ENCODE results near the gene CIC.

The CIC gene

DNA sequence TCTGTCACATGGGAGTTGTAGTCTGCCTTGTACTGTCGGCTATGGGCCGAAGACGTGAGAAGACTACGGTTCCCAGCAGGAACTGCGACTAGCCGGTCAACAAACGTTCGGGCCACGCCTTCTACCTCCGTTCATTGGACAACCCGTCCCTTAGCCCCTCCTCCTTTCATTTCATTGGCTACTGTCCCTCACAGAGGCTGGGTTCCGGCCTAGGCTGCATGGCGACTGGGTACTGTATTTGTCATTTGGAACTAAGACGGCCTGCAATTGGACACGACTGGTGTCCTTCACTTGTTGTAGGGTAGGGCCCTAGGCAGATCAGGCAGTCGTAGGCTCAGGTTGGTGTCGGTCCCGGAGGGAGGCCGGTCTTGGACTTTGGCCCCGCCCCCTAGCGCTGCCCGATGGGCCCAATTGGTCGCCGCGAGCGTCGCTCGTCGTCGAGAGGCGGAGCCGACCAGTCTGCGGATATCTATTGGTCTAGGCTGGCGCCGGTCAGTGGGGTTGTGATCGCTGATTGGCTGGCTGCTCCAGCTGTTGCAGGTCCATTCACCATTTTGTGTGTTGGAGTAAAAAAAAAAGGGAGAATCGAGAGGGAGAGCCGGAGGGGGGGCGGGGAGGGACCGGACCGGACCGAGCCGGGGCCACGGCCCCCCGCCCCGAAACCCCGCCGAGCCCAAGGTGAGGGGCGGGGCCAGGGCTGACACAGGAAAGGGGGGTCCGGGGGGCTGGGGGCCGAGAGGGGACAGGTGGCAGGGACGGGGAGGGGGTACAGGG is at the start of gene CIC:
TSS of gene CIC (plus strand) at position 549 of the 774 bp plus-strand sequence. CDS start 2,532 bp downstream, outside the sequence.
- peak; percentile 98 for DNase-seq (ENCODE audit: low read depth)

- DNase-seq (ENCODE audit: low read depth): peak; percentile 97
Measured at GRCh38 chr19:42219812-42220750, 49.0 kb upstream of the CIC start, which contains the start of gene ZNF526. Gene ZNF526, plus strand, starts transcription at chr19:42220312. Its CDS starts 4,092 bp downstream, at chr19:42224404.

DNA sequence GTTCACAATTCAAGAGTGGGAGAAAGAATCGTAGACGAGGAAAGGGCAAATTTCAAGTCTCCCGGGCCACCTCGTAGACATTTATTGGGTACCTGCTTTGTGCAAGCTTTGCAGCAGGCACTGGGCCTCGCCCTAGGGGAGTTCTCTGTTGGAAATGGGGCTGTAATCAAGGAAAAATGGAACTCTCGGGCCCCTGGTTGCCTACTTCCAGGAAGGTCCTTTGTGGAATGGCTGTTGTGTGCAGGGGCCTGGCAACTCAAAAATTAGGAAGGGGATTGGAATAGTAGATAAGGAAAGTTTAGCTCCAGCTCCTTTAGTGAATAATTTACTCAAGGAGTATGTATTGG is 48.3 kb upstream of the CIC start:
- no peak for DNase-seq (ENCODE audit: low read depth)

- DNase-seq (ENCODE audit: low read depth): no peak
Measured at GRCh38 chr19:42224940-42225717, 43.9 kb upstream of the CIC start.

GRCh38 chr19:42225718-42226292 is 43.2 kb upstream of the CIC start:
- no peak for DNase-seq (ENCODE audit: low read depth)

DNA sequence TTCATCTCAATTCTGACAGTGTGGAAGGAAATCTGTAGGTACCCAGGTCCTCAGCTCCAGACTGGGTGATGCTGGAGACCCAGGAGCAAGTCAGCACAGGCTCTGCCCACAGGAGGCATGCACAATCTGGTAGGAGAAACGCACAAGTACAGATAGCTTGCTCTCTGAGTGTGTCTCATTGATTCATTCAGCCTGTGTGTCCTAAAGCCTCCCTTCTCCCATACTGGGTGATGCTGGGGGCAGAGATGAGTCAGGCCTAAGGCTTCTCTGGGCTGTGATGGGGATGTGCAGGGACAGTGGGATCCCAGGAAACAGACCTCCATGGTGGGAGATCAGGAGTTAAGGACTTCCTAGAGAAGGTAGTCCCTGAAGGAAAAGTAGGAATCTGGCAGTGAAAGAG is 42.2 kb upstream of the CIC start:
- DNase-seq (ENCODE audit: low read depth): no peak

DNA sequence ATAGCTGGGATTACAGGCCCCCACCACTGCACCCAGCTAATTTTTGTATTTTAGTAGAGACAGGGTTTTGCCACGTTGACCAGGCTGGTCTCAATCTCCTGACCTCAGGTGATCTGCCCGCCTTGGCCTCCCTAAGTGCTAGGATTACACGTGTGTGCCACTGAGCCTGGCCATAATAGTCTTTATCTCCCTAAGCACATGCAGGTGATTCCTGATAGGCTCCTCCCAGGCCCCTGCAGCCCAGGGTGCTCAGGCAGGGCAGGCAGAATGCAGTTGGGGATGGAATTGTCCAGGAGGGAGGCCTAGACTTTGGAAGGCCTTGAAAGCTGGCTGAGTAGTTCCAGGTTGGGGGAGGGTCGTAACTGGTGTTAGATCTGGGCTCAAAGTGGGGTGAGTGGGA is 40.4 kb upstream of the CIC start:
- DNase-seq (ENCODE audit: low read depth): no peak

DNA sequence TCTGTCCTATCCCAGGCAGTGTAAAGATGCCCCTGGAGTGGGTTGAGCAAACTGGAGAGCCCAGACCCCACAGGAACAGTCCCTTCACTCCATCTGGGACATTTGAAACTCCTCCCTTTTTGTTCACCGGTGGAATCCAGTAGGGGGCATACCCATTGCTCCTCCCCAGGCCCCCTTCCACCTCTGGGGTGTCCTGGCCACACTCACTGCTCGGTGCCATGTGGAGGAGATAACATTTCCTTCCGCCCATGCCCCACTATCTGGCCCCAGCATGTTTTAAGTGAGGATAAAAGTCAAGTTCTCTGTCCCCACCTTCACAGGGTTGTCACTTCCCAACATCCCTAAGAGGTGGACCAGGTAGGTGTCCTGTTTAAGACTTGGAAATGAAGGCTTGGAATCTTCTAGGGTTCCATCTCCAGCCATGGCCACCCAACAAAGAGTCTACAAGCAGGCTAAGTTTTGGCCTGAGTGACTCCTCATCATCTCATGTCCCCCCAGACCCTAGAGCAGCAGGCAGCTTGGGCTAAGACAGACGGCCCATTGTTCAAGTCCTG is 39.7 kb upstream of the CIC start:
- DNase-seq (ENCODE audit: low read depth): no peak

DNA sequence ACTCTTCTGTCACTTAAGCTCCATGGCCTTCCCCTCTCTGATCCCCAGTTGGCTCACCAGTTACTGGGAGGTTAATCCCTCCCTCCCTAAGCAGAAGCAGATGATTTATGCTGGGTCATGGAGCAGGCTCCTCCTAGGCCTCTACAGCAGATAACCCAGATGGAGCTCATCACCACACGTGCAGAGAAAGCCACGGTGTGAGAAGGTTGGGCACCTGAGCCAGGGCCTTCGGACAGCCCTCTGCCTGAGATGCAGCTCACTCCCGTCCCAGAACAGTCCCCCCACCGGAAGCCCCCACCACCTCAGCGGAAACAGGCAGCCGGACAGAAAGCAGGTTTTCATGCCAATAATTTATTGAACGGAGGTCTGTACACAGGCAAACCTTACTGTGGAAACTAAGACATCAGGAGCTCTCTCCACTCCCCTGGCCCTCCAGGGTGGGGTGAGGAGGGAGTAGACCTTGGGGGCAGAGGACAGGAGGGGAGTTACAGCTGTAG is 39.1 kb upstream of the CIC start:
- DNase-seq (ENCODE audit: low read depth): no peak

GRCh38 chr19:42230571-42230970 is 38.5 kb upstream of the CIC start:
- no peak for DNase-seq (ENCODE audit: low read depth)

GRCh38 chr19:42232435-42232834 is 36.6 kb upstream of the CIC start:
- no peak for DNase-seq (ENCODE audit: low read depth)

GRCh38 chr19:42233106-42233505 is 35.9 kb upstream of the CIC start:
- no peak for DNase-seq (ENCODE audit: low read depth)

- no peak for DNase-seq (ENCODE audit: low read depth)
Measured at GRCh38 chr19:42233678-42234292, 35.3 kb upstream of the CIC start.

GRCh38 chr19:42234364-42234763 is 34.7 kb upstream of the CIC start:
- DNase-seq (ENCODE audit: low read depth): no peak

DNA sequence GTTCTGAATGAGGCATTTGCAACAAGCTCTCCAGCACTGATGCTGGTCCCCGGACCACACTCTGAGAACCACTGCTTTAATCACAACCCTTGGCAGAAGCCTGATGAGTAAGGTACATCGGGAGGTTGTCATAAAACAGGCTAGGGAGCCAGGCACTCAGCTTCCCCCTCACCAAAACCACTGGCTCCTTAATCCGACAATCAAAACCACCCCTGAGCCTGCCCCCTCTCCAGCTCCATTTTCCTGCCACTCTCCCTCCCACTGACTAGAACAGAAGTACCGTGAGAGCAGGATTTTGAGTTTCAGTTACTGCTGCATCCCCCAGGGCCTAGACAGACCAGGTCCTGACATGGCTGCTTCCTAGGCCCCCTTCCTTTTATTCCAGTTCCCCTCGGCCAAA is 33.9 kb upstream of the CIC start:
- DNase-seq (ENCODE audit: low read depth): no peak

GRCh38 chr19:42239544-42240220 is 29.4 kb upstream of the CIC start:
- DNase-seq (ENCODE audit: low read depth): no peak

GRCh38 chr19:42241279-42241678 is 27.8 kb upstream of the CIC start:
- DNase-seq (ENCODE audit: low read depth): no peak

GRCh38 chr19:42242069-42242511 is 27.0 kb upstream of the CIC start:
- DNase-seq (ENCODE audit: low read depth): no peak

GRCh38 chr19:42242512-42243409 is 26.3 kb upstream of the CIC start, which contains the start of gene GSK3A:
Gene GSK3A, minus strand, starts transcription at chr19:42242602. Its CDS starts 137 bp downstream, at chr19:42242465.
- peak; percentile 94 for DNase-seq (ENCODE audit: low read depth)
